Large intestine (tissue), 3 donors: ENCODE data around the gene S1PR2. TPM values are rescaled to one million over a fixed set of nuclear protein-coding genes. Genes with fewer than 3 reads are reported as not detected.
"Not testable (repeated sequence)": the region's sequence is repeated elsewhere in the genome, so short reads cannot be mapped to it uniquely, and the experiment has no call there.

Source experiments
- DNase-seq, 2 donors: peaks; one replicate each; pipeline versions ENCODE4 v3.0.0 to v3.0.0-alpha.2; 2013
- H3K27ac ChIP-seq: one replicate; pipeline ENCODE4 v1.5.1; 2013; ENCODE audit warnings: low read length
- H3K27me3 ChIP-seq: 2 replicates; pipeline ENCODE4 v1.6.1; 2013; ENCODE audit warnings: low read length; ENCODE audit not compliant: control insufficient read depth, insufficient read depth
- H3K36me3 ChIP-seq: 2 replicates; pipeline ENCODE4 v1.6.1; 2013; ENCODE audit warnings: low read length; ENCODE audit not compliant: control insufficient read depth, insufficient read depth
- H3K4me1 ChIP-seq: one replicate; pipeline ENCODE4 v1.6.1; 2013; ENCODE audit warnings: low read length; ENCODE audit not compliant: control insufficient read depth, insufficient read depth
- H3K4me3 ChIP-seq: one replicate; pipeline ENCODE4 v1.5.1; 2013; ENCODE audit warnings: low read length
- H3K9me3 ChIP-seq: one replicate; pipeline ENCODE4 v1.6.1; 2013; ENCODE audit warnings: mild to moderate bottlenecking, low read depth, low read length, moderate library complexity; ENCODE audit not compliant: control insufficient read depth
- WGBS: methylation state at CpG from one replicate; pipeline ENCODE4 v1.1.5; 2013; ENCODE audit warnings: low lambda C conversion rate; ENCODE audit not compliant: insufficient coverage; 5-methylcytosine and 5-hydroxymethylcytosine counted together
- polyA plus RNA-seq: library from polyadenylated mRNA; unstranded; fragments of 120-200 nt; gene quantifications from one replicate; pipeline ENCODE4 v1.2.1, GENCODE V29; 2013

Gene S1PR2
- polyA plus RNA-seq, 1 donor: 4.4 TPM

DNA sequence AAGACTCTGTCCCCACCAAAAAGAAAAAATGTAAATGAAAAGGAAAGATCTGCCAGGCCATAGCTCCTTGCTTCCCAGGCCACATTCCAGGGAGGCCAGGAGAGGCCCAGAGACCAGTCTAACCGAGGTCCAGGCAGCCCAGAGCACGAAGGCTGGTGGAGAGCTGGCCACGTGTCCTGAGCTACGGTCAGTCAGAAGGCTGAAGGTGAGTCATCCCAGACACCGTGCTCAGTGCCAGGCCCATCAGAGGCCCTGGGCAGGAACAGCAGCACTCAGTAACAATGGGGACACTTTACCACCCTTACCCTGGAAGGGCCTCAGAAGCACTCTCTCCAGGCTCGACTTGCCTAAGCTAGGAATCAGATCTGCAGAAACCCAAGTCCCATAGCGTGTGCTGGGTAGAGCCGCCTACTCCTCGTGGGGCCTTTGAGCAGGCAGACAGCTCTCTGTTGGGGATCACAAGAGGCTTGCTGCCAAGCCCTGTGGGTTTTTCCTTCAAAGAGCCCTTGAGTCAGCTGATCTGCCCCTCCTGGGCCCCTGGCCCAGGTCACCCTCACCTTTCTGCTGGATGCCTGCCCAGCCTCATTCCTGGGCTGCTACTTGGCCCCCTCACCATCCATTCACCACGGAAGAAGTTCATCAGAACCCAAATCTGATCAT, 24.8 kb downstream of the S1PR2 start:
- no peaks in the 10 kb centered on the region for H3K9me3 ChIP-seq
- H3K27ac ChIP-seq: no peak overlapping the region
- DNase-seq: no peak
- no peaks in the 10 kb centered on the region for H3K4me1 ChIP-seq
- no peak overlapping the region for H3K4me3 ChIP-seq
- no peaks in the 10 kb centered on the region for H3K36me3 ChIP-seq
- WGBS: no CpG with 5 or more reads among the region's 10 CpGs
- no peaks in the 10 kb centered on the region for H3K27me3 ChIP-seq

GRCh38 chr19:10205636-10206035, 25.5 kb downstream of the S1PR2 start:
- WGBS: no CpG with 5 or more reads among the region's 4 CpGs
- no peak overlapping the region for H3K27ac ChIP-seq
- no peaks in the 10 kb centered on the region for H3K27me3 ChIP-seq
- no peak overlapping the region for H3K4me3 ChIP-seq
- H3K9me3 ChIP-seq: no peaks in the 10 kb centered on the region
- no peaks in the 10 kb centered on the region for H3K36me3 ChIP-seq
- H3K4me1 ChIP-seq: no peaks in the 10 kb centered on the region
- DNase-seq: no peak

- Histone ChIP-seq H3K27ac (no peak overlapping the region), H3K36me3 (no peaks in the 10 kb centered on the region), H3K4me1 (no peaks in the 10 kb centered on the region), H3K9me3 (no peaks in the 10 kb centered on the region), H3K27me3 (no peaks in the 10 kb centered on the region), H3K4me3 (no peak overlapping the region)
- no peak for DNase-seq
- WGBS: no CpG with 5 or more reads among the region's 3 CpGs
Measured at GRCh38 chr19:10203686-10204085, 27.4 kb downstream of the S1PR2 start.

- no peak overlapping the region for H3K27ac ChIP-seq
- no CpG with 5 or more reads among the region's 3 CpGs for WGBS
- DNase-seq: no peak
- H3K27me3 ChIP-seq: no peaks in the 10 kb centered on the region
- no peaks in the 10 kb centered on the region for H3K4me1 ChIP-seq
- no peaks in the 10 kb centered on the region for H3K36me3 ChIP-seq
- no peaks in the 10 kb centered on the region for H3K9me3 ChIP-seq
- no peak overlapping the region for H3K4me3 ChIP-seq
Measured at GRCh38 chr19:10201176-10201575, 30.0 kb downstream of the S1PR2 start.

- not testable (repeated sequence) for DNase-seq, H3K27ac ChIP-seq, H3K4me1 ChIP-seq, H3K27me3 ChIP-seq, H3K4me3 ChIP-seq, H3K36me3 ChIP-seq, H3K9me3 ChIP-seq
- WGBS: 83% methylated on average over 4 of the region's 15 CpGs
Measured at GRCh38 chr19:10200101-10200500, 31.0 kb downstream of the S1PR2 start.

GRCh38 chr19:10198889-10199644, 32.1 kb downstream of the S1PR2 start:
- not testable (repeated sequence) for H3K27ac ChIP-seq, DNase-seq, H3K27me3 ChIP-seq, H3K4me1 ChIP-seq, H3K9me3 ChIP-seq, H3K36me3 ChIP-seq, H3K4me3 ChIP-seq
- WGBS: 50% methylated on average over 2 of the region's 11 CpGs

GRCh38 chr19:10195199-10195519, 36.0 kb downstream of the S1PR2 start:
- H3K36me3 ChIP-seq: no peaks in the 10 kb centered on the region
- WGBS: no CpG with 5 or more reads among the region's 6 CpGs
- peaks cover 9% of the 10 kb centered on the region for H3K4me1 ChIP-seq
- no peaks in the 10 kb centered on the region for H3K27me3 ChIP-seq
- H3K27ac ChIP-seq: no peak overlapping the region
- DNase-seq: no peak
- no peaks in the 10 kb centered on the region for H3K9me3 ChIP-seq
- peak overlapping the region; percentile 98 for H3K4me3 ChIP-seq

- Histone ChIP-seq H3K27me3 (no peaks in the 10 kb centered on the region), H3K9me3 (no peaks in the 10 kb centered on the region), H3K36me3 (peaks cover 2% of the 10 kb centered on the region), H3K4me1 (peaks cover 9% of the 10 kb centered on the region), H3K27ac (peak within 1 kb of the TSS; percentile 71), H3K4me3 (peak within 1 kb of the TSS; percentile 98)
- peak; percentile 93 to 96 for DNase-seq
- no CpG with 5 or more reads among the region's 71 CpGs for WGBS
Measured at GRCh38 chr19:10194500-10195198, 36.5 kb downstream of the S1PR2 start, which contains the start of gene DNMT1. DNMT1 (minus strand) TSS chr19:10194953; CDS start chr19:10194899, 54 bp downstream.

DNA sequence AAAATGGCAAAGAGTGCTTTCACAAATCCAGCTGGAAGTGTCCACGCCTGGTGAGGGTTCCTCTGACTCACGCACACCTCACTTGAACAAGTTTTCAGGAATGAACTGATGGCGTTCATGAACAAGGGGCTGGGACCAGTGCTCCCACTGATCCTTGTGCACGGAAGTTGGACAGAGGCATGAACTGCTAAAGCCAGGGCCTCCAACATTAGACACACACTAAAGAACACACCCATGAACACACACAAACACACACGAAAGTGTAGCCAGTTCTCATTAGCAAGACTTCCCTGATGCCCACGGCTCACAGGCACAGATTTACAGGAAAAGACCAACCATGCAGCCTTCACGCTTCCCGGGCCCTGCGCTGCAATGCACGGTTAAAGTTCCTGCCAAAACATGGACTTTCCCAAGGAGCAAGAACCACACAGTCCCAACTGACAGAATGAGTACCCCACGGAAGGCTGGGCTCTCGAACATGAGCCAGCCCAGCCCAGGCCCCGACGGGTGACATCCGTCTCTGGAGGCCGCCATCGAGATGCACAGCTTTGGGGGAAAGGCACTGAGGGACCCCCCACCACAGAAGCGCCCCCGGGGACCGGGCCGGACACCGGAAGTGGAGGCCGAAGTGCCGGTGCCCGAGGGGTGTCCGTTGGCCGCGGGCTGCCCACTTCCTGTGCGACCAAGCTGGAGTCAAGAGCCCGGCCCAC, 37.2 kb downstream of the S1PR2 start:
- Histone ChIP-seq H3K27me3 (no peaks in the 10 kb centered on the region), H3K9me3 (no peaks in the 10 kb centered on the region), H3K36me3 (peaks cover 2% of the 10 kb centered on the region), H3K4me1 (peaks cover 9% of the 10 kb centered on the region), H3K27ac (peak overlapping the region; percentile 71), H3K4me3 (peak overlapping the region; percentile 98)
- no CpG with 5 or more reads among the region's 30 CpGs for WGBS
- DNase-seq: peak in 1 of 2 donors; percentile 34

DNA sequence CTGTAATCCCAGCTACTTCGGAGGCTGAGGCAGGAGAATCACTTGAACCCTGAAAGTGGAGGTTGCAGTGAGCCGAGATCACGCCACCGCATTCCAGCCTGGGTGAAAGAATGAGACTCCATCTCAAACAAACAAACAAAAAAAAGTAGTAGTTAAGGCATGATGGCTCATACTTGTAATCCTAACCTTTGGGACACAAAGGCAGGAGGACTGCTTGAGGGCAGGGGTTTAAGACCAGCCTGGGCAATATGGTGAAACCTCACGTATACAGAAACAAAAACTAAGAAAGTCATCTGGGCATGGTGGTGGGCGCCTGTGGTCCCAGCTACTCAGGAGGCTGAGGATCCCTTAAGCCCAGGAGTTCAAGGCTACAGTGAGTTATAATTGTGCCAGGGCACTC, 38.2 kb downstream of the S1PR2 start:
- Histone ChIP-seq H3K4me1 (peaks cover 9% of the 10 kb centered on the region), H3K4me3 (no peak overlapping the region), H3K27ac (no peak overlapping the region)

More for the DNA sequence above, 38.2 kb downstream of the S1PR2 start:
- H3K27me3 ChIP-seq: no peaks in the 10 kb centered on the region
- no peak for DNase-seq
- H3K9me3 ChIP-seq: no peaks in the 10 kb centered on the region
- 82% methylated on average over 3 of the region's 6 CpGs for WGBS
- peaks cover 2% of the 10 kb centered on the region for H3K36me3 ChIP-seq
